C4-2B (cell line): ENCODE data around the gene LRMDA.

Source experiments
- H3K27ac ChIP-seq: fragments of 450-650 bp; 2 replicates; pipeline ENCODE4 v1.5.1; 2017
- ZFX ChIP-seq: fragments of 450-650 bp; IDR thresholded peaks from 2 replicates; pipeline ENCODE4 v1.6.1; 2017
- TF ChIP-seq, protein P1 (sequence below): fragments of 450-650 bp; conservative IDR thresholded peaks from 2 replicates; pipeline ENCODE4 v1.5.1; 2017; ENCODE audit warnings: mild to moderate bottlenecking

LRMDA gene

DNA sequence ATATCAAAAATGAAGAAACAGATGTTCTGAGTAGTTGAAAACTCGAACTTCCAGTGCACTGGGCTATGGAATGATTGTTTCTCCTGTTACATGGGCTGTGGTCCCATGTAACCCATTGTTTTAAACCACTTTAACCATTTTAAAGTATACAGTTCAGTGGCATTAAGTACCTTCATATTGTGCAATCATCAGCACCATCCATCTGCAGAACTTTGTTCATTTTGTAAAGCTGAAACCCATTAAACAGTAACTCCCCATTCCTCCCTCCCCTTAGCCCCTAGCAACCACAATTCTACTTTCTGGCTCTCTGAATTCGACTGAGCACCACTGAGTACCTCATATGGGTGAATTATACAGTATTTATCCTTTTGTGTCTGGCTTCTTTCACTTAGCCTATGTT, 217.4 kb downstream of the LRMDA start:
- TF ChIP-seq, protein P1, sequence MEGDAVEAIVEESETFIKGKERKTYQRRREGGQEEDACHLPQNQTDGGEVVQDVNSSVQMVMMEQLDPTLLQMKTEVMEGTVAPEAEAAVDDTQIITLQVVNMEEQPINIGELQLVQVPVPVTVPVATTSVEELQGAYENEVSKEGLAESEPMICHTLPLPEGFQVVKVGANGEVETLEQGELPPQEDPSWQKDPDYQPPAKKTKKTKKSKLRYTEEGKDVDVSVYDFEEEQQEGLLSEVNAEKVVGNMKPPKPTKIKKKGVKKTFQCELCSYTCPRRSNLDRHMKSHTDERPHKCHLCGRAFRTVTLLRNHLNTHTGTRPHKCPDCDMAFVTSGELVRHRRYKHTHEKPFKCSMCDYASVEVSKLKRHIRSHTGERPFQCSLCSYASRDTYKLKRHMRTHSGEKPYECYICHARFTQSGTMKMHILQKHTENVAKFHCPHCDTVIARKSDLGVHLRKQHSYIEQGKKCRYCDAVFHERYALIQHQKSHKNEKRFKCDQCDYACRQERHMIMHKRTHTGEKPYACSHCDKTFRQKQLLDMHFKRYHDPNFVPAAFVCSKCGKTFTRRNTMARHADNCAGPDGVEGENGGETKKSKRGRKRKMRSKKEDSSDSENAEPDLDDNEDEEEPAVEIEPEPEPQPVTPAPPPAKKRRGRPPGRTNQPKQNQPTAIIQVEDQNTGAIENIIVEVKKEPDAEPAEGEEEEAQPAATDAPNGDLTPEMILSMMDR, result no peak
- TF ChIP-seq ZFX, result no peak

GRCh38 chr10:75649466-75649865, 218.0 kb downstream of the LRMDA start:
- H3K27ac ChIP-seq, result no peak overlapping the region
- no peak for TF ChIP-seq ZFX
- TF ChIP-seq, protein P1, result no peak

More for the DNA sequence above, 217.4 kb downstream of the LRMDA start:
- no peak overlapping the region for H3K27ac ChIP-seq

DNA sequence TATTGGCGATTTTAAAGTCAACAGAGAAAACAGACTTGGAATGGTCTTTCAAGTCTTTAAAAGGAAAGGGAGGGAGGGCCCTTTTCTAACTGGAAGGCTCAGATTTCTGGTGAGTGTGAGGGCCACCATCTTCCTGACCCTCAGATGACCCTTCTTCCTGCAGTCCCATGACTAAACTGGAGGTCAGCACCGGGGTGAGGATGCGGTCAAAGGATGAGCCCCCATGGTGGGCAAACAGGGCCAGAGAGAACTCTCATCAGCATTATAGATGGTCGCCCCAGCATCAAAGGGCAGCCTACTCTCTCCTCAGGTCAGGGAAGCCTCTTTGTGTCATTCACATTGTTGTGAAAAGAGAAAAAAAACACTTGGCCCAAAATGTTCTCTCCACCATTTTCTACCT, 219.2 kb downstream of the LRMDA start:
- TF ChIP-seq, protein P1, result no peak
- TF ChIP-seq ZFX, result no peak
- H3K27ac ChIP-seq, result no peak overlapping the region

DNA sequence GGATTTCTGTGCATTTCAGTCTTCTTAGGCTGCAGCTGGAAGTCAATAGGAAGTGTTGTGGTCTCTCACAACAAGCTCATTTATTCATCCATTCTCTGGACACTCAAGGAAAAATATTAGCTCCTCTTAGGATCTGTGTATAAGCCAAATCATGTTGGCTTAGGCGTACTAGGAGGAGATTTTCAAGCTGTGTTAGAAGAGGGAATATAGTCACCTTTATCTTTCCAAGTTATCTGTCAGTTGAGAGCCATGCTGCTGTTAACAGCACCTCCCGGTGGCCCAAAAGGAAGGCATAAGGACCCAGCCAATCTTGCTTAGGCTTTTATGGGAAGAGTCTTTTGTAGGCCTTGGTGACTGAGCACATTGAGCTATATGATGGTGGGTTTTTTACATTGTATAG, 220.0 kb downstream of the LRMDA start:
- no peak for TF ChIP-seq ZFX
- TF ChIP-seq, protein P1, result no peak
- H3K27ac ChIP-seq, result no peak overlapping the region

GRCh38 chr10:75652146-75652740, 220.8 kb downstream of the LRMDA start:
- no peak overlapping the region for H3K27ac ChIP-seq
- TF ChIP-seq, protein P1, result no peak
- TF ChIP-seq ZFX, result no peak

DNA sequence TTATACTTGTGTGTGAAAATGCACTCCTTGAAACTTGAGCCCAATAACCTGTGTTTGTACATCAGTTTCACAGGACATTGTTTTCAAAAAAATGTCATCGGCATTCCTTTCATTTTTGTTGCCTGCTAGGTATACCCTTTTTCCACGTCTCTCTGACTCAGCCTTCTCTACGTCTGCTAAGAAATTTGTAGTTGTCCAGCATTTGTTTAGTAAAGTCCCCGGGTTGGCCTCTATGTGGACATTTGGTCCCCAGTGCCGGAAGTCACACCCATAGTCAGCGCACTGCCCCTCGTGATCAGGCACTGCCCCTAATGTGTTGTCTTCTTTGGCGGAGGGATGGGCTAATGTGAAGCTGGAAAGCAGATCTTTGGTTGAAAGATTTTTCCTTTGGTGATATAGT, 222.3 kb downstream of the LRMDA start:
- TF ChIP-seq, protein P1, result no peak
- TF ChIP-seq ZFX, result no peak
- no peak overlapping the region for H3K27ac ChIP-seq

GRCh38 chr10:75654171-75654771, 222.8 kb downstream of the LRMDA start:
- TF ChIP-seq ZFX, result no peak
- TF ChIP-seq, protein P1, result no peak
- no peak overlapping the region for H3K27ac ChIP-seq
